HG02885 (cell line): ENCODE results near the gene FRAS1.
"Not testable (repeated sequence)": the region's sequence is repeated elsewhere in the genome, so short reads cannot be mapped to it uniquely, and the experiment has no call there.

ENCODE experiments used
- ATAC-seq: cut with Tn5 transposase; IDR thresholded peaks from one replicate; pipeline ENCODE4 v1.9.1; 2021; ENCODE audit warnings: mild to moderate bottlenecking; ENCODE audit not compliant: unreplicated experiment, poor library complexity

Gene FRAS1

DNA sequence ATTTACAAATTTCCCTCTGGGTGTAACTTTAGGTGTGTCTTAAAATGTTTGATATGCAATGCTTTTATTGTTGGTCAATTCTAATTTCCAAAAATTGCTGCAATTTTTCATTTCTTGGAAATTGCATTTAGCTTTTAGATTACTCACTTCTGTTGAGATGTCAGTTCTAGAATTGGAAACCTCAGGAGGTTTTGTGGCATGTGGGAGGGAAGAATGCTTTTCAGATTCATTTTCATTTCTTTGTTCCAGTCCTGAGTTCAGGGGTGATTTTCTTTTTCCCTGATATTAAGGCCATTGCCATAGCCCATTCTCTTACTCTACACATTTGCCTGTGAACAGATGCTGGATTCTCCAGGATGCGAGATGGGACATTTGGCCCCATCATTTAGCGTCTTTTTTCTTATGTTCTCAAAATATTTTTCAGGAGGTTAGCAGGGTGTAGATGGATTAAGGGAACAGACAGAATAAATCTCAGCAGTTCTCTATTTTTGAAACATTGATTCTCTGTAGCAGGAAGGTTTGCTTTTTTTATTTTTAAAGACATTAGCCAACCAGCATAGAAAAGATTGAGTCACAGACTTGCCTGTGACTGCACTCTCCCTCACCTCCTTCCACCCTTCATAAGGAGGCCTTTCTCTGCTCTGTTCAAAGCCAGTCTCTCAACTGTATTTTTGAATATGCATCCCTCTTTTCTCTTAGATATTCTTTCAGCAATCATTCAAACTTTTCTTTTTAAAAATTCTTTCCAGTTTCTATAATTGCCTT is 256.0 kb downstream of the FRAS1 start:
- ATAC-seq: no peak

DNA sequence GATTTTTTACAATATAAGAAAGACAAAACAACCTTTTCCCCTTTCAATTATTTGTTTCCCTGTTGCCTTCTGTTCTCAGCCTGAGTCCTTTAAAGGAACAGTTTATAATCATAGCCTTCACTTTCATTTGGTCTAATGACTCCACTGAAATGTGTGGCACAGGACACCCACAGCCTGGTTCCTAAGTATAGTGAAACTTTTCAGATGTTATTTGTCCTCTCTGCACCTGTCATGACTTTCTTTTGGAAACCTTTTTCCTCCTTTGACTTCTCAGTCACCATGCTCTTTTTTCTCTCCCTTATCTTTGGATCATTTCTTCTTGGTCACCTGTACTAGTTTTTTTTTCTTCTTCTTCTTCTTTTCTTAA is 256.6 kb downstream of the FRAS1 start:
- no peak for ATAC-seq

DNA sequence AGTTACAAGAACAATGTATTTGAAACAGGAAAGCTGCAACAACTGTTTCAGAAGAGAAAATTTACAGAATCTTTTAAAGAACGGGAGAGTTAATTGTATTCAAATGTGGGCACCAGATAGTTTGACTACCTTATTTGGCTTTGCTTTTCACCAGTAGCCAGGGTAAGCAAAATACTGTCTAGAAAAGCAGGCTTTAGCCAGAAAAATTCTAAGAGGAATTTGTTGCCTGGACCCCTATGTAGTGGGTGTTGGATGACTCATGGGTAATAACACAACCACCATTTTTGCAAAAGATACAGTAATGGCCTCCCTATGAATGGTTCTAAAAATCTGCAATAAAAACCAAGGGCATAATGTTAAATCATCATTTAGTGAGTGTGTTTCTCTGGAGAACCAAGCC is 261.0 kb downstream of the FRAS1 start:
- ATAC-seq: no peak

DNA sequence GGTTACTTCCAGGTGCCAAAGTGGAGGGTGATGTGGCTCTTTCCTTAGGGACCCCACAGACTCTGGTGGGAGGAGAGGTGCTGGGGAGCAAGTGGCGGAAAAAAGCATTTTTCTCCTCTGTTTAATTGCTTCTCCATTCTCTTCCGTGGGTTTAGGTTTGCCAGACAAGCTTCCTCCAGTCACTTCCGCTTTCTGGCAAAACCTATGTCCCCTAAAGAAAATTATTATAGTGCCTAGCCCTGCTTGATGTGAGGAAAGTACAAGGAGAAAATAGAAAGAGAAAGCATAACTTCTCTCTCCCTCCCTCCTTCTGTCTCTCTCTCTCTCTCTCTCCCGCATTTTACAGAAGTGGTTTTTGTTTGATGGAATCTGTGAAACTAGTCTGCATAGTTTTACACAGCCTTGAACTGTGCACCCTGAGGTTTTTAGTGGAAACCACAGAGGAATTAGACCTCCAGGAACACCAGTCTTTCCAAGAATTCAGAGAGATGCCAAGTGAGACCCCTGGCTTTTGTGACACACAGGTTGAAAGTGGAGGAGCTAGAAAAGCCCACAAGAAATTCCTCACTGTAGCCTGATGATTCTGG is 263.3 kb downstream of the FRAS1 start:
- ATAC-seq: no peak

DNA sequence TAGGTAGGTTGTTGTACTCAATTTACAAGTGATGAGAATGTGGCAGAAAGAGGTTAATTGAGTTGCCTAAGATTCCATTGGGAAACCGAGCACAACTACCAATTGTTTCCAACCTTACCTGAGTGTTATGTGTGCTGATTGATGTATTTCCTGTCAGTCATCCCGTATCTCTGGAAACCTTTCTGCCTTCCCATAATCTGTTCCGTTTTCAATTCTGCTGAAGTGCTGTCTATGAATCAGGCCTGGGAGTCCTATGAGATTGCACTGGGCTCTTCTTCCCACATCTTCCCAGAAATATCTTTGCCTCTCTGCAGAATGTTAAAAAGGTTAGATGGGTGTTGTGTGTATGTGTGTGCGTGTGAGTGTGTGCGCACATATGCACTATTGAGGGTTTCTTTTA is 264.9 kb downstream of the FRAS1 start:
- ATAC-seq: no peak

DNA sequence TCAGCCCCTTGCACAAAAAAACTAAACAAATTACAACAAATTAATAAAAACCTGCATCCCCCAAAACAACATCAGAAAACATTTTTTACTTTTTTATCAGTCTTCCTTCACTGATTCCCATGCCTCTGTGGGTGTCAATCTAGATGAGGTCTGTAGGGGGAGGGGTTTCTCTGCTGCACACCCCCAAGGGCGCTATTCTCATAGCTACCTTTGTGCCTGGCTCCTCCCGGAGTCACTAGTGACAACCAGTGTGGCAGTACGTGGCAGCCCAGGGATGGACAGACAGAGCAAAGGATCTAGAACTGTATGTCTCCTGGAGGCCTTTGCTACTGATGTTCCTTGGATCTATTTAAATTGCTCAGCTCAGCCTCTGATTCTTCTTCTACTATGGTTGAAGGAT is 266.3 kb downstream of the FRAS1 start:
- ATAC-seq: no peak

DNA sequence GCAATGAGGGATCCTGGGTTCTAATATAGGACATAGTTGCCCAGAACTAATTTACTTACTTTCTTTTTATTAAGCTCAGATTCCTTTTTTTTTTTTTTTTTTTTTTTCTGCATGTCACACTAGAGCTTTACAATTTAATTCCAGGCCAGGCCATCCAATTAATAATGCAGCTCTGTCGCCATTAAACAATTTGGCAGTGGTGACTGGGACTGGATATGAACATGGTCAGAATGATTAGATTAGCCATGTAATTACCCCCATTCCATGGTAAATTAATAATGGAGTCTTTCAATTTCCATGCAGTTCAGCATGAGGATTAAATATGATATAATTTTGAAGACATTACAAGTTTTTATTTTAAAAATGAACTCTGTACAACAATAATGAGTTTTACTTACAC is 267.5 kb downstream of the FRAS1 start:
- no peak for ATAC-seq

DNA sequence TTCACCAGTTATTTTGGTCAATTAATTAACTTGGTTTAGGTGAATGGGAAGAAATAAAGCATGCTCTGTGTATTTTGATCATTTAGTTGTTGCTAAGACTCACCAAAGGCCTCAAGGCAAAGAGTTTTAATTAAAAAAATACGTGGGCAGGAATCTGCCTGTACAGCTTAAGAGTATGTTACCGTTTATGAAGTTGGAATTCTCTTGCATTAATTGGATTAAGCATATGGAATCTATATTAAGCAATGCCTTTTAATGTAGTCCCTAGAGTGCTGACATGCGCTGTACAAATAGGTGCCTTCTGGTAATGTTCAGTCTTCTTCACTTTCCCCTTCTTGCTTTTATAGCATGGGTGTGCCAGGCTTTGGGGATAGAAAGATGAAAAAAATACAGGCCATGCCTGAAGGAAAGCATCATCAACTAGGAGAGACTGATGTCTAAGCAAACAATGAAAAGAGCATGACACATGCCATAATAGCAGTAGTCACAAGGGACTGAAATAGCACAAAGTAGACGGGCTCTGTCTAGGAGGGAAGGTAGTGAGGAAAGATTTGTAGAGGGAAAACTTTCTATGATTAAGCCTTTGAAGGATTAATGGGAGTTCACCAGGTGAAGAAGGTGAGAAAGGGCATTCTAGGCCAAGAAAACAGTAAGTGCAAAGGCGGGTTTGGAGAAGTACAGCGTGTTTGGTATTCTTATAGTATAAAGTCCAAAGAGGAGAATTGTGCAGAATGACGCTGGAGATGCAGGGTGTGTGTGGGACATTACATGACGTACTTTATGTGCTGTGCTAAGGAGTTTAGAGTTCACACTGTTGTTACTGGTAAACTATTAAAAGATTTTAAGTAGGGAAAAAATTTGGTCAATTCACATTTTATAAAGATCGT is 268.4 kb downstream of the FRAS1 start:
- ATAC-seq: no peak

DNA sequence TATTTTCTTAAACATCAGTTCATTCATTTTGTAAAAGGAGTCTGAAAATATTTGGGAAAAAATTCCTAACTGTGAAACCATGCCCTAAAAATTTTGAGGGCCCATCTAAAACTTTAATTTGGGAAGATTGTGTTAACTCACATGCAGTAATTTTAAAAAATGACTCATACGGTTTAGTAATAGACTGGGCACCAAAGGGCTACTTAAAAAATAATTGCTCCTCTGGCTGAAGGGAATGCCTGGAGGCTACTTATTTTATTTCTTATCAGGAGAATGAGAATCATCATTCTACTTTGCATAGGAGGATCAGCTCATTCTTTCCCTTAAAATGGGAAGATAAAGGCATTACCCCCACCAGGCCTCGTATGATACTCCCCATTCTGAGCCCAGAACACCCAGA is 271.5 kb downstream of the FRAS1 start:
- ATAC-seq: not testable (repeated sequence)

DNA sequence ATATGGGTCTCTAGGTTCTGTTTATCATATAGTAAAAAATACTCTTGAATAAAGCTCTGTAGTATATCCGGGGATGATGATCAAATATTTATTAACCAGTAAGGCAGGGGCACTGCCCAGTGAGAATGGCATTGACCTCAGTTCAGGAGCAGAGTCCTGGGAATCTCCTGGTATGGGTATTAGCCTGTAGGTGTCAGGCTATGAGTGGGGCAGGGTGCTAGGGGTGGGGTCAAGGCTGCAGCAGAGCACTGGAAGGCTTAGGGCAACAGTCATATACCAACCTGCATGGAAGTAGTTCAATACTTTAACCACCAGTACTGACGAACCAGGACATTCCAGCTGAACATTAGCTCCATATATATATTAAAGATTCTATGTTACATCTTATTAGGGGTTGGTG is 274.1 kb downstream of the FRAS1 start:
- ATAC-seq: no peak

DNA sequence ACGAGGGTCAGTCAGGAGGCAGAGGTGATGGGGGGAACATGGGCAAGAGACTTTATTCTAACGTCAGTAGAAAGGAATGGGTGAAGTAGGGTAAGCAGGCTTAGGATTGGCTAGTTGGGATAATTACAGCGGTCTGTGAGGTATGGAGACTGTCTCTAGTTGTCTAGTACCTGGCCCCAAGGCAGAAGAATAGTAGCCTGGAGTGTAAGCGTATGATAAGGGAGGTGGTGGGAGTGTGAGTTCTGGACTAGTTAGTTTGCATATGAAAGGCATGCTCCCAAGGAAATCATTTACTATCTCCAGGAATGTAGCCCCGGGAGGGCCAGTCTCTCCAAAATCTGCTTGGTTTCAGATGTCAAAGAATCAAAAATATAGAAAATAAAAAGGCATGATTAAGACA is 274.8 kb downstream of the FRAS1 start:
- ATAC-seq: no peak

DNA sequence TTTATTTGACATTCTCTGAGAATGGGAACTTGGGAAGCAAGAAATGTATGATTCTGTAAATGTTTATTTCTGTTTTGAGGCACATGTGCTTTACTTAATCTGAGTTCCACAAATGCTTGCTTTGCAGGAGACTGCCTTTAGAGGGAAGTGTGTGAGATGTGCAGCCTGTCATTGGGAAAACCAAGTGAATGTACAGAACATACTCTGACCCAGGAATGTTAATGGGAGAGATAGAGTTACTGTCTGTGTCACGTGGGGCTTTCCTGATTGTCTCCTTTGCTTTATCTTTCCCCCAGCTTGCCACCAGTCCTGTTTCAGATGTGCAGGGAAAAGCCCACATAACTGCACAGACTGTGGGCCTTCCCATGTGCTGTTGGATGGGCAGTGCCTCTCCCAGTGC is 275.9 kb downstream of the FRAS1 start:
- no peak for ATAC-seq

DNA sequence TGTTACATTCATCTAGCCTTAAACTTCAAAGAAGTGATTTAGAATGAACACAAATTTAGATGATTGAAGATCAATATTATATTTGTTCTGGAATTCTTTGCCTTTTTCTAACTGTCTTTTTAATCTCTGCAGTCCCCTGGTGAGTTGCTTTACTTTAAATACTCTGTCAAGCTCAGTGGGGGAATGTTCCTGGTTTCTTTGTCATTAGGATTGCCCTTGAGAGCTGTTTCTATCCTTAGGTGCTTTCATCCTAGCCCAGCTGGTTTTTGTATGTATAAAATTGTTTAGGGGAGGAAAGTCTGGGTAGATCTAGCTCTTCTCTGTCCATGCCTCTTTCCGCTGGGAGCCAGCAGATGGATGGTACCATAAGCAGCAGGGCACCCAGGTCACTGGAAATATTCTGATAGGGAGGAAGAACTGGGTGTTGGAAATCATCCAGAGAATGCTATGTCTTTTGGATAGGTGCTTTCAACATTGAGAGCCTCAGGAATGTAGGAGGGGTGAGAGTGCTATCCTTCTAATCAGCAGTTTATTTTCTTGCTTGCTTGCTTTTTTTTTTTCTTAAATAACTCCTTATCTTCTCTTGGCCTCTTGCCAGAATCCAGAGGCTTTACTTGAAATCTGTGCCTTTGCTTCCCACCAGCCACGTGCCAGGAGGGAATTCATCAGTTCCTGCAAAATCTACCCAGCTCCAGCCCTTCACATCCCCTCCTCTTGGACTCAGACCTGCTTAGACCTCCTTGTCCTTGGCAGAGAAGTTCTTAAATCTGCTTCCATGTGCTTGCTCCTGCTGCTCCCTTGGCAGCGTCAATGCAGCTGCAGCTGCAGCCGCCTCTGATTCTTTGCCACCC is 279.2 kb downstream of the FRAS1 start:
- ATAC-seq: no peak

DNA sequence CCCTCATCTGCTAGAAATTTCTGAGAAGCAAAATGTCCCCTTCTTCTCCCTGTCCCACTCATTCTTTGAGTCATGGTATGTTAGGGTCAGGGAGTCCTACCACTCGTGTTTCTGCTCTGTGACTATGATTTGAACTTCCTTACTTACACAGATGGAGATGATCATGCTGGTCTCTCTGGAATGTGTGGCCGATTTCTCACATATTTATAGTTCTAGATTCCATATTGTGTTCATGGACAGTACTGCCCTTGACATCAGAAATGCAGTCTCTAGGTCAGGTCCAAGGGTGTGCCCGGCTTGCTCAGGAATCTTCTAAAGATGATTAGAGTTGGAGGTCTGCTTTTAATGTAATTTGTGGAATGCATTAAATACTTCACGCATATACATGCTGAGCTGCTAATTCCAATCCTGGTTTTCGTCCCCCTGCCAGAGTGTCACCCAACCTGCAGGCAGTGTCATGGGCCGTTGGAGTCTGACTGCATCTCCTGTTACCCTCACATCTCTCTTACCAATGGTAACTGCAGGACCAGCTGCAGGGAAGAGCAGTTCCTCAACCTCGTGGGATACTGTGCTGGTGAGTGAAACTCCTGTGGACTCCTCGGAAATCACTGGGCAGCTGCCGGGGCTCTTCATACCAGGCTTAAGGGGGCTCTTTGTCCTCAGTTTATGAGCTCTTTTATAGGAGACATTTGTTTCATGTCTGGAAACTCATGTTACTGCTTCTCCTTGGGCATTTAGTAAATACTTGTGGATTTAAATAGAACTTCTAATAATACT is 280.3 kb downstream of the FRAS1 start:
- ATAC-seq: no peak

DNA sequence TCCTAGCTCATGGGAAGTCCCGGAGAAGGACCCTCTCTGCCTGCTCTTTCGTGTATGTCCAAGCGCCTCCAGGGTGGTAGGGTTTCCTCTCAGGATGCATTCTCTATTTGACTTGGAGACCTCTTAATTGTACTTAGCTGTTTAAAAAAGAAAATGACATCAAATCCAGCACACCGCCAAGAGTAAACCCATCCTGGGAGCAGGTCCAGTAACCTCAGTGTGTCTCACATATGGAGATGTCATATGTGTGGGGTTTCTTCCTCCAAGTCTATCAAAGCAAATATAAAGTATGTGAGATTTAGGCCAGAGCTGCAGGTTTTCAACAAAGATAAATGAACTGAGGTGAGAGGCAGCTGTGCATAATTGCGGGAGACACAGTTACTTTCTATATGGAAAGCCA is 285.0 kb downstream of the FRAS1 start:
- ATAC-seq: no peak

DNA sequence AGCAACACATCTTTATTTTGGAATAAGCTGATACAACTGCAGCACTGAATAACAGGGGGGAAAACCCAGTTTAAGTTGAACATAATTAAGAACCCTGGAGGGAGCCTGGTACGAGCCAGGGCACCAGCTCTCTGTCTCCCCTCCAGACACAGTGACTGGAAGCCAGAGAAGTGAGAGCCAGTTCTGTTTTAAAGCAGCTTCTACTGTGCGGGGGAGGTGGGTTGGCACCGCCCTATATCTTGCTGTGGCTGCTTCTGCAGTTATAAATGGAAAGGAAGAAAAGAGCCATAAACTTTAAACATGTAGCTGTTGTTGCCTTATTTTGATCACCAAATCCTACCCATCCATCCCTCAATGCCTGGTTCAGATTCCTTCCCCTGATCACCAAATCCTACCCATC is 286.6 kb downstream of the FRAS1 start:
- no peak for ATAC-seq

DNA sequence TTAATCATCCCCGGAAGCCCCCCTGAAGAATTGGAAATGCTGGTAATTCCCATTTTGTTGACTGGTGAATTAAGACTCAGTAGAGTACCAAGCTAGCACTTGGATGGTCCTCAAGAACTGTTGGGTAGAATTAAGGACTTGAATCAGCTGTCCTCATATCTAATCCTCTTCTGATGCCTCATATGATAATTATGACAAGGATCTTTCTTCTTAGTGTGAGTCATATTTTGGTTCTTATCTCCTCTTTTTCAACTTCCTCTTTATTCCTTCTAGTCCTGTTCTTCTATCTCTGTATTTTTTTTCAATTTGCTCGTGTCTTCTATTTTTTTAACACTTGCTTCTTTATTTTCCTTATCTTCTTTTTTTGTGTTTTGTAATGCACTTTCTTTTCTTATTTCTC is 288.1 kb downstream of the FRAS1 start:
- no peak for ATAC-seq

DNA sequence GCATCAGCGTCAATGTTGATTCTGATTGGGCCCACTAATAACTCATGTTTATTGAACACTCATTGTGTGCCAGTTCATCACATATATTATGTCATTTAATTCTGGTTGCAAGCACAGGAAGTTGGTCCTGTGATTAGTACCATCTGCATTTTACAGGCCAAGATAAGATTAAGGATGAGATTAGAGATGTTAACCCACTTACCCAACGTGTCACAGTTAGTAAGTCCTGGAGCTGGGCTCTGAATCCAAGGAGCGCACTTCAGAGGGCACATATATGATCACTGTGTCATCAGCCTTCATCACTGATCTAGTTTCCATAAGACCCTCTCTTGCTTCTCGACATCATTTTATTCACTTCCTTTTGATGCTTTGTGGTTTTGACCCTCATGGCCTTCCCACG is 289.1 kb downstream of the FRAS1 start:
- no peak for ATAC-seq

DNA sequence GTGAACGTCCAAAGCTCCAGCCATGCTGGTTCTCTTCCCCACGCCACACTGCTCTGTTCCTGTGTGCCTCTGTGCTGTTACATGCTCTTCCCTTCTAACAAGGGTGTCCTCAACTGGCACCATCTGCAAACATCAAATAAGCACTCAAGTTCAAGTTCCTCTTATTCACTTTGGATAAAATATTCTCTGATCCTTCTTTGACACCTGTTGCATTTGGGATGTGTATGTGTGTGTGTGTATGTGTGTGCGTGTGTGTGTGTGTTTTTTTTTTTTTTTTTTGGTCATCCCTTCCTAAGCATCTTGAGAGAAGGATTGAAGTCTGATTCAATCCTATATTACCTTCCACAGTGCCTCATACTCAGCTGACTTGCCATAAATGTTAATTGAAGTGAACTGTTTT is 290.4 kb downstream of the FRAS1 start:
- no peak for ATAC-seq

DNA sequence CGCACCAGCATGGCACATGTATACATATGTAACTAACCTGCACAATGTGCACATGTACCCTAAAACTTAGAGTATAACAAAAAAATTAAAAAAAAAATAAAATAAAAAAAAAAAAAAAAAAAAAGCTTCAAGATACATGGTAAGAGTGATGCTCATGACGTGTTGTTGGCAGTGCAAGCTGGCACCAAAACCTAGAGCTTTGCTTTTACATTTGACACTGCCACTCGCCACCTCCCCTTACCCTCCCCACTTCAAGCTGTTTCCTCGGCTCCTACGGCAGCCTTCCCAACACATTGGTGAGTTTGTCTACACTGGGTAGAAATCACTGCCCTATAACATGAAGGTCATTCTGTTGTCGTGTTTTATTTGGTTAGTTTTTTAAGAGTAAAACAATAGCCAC is 296.8 kb downstream of the FRAS1 start:
- no peak for ATAC-seq
